Astrocyte of the spinal cord (primary cell): ENCODE results near the gene UMAD1.

ENCODE experiments used
- DNase-seq: peaks from one replicate; pipeline ENCODE4 v3.0.0; 2011; ENCODE audit warnings: low read depth, low spot score
- H3K4me3 ChIP-seq: 2 replicates; pipeline ENCODE4 v1.5.1; 2011; ENCODE audit warnings: low read depth, mild to moderate bottlenecking, low read length, moderate library complexity
- CTCF ChIP-seq: IDR thresholded peaks from 2 replicates; pipeline ENCODE4 v1.5.1; 2012; ENCODE audit warnings: low read depth, mild to moderate bottlenecking, low read length, inconsistent platforms
- in situ Hi-C: cut with HindIII; loops from 2 replicates; pipeline ENCODE4 v1.10.0; 2017; ENCODE audit warnings: low sequenced_read_pairs

The UMAD1 gene

GRCh38 chr7:7746458-7746857, 105.9 kb downstream of the UMAD1 start:
- TF ChIP-seq CTCF, result no peak
- no peak for DNase-seq
- in situ Hi-C loops, result no loop called here
- H3K4me3 ChIP-seq, result no peak overlapping the region

DNA sequence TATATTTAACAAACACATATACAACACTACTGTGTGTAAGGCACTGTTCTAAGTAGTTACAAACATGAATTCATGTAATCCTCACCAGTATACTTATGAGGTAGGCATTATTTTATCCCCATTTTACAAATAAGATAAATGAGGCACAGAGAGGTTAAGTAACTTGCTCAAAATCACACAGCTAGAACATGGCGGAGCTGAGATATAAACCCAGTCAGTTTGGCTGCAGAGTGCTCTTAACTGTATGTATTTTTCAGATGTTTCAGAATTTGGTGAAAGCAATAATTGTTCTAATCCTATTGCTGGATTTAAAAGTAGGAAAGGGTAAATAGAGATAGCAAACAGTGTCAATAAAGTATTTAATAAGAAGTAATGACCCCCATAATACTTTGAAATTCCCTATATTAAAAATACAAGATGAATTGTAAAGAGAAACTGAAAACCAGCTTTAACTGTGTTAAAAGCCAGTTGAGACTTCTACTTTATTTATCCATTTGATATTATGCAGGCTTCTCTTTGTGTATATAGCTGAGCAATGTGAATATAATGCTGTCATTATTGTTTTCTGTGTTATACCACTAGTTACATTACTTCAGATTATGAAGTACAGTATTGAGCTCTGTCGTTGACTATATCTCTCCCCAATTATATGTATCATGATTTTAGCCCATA, 110.2 kb downstream of the UMAD1 start:
- no peak for DNase-seq
- in situ Hi-C loops, result no loop called here
- no peak overlapping the region for H3K4me3 ChIP-seq
- no peak for TF ChIP-seq CTCF

GRCh38 chr7:7751243-7752092, 110.9 kb downstream of the UMAD1 start:
- DNase-seq, result no peak
- TF ChIP-seq CTCF, result no peak
- H3K4me3 ChIP-seq, result no peak overlapping the region
- in situ Hi-C loops, result no loop called here

DNA sequence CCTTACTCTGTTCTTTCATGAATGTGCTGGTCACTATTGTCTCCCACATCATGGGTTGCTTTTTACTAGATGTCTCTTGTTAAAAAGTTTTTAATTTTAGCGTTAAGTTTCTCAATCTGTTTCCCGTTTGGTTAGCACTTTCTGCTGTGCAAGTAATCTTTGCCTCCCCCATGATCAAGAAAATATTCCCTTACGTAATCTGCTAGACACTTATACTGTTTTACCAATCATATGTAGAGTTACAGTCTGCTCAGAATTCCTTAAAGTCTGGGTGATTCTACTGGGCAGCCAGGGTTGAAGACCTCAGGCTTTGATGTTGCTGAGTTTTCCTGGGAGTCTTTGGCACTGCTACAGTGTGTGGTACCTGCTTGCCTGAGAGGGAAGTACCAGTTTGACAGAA, 116.0 kb downstream of the UMAD1 start:
- no peak overlapping the region for H3K4me3 ChIP-seq
- in situ Hi-C loops, result no loop called here
- no peak for DNase-seq
- no peak for TF ChIP-seq CTCF

- DNase-seq, result no peak
- no peak for TF ChIP-seq CTCF
- in situ Hi-C loops, result no loop called here
- no peak overlapping the region for H3K4me3 ChIP-seq
Measured at GRCh38 chr7:7757576-7757975, 117.0 kb downstream of the UMAD1 start.

- peak; percentile 13 for TF ChIP-seq CTCF
- peak; percentile 78 for DNase-seq
- peak overlapping the region; percentile 39 for H3K4me3 ChIP-seq
- in situ Hi-C loops, result no loop called here
Measured at GRCh38 chr7:7761340-7761973, 120.9 kb downstream of the UMAD1 start.
